WTC11 (cell line): ENCODE data around the gene CLHC1. TPM values are rescaled to one million over a fixed set of nuclear protein-coding genes. Genes with fewer than 3 reads are reported as not detected.

Experiments
- ATAC-seq: fragments of 200-7000 bp; cut with Tn5 transposase; 2 replicates; pipeline ENCODE4 v1.10.0; 2021; ENCODE audit warnings: mild to moderate bottlenecking, moderate library complexity
- CTCF ChIA-PET: fragments of 300-600 bp; sonication (Branson Sonifier 250); formaldehyde crosslinking; loops from one replicate; lab custom pipeline; 2021; ENCODE audit warnings: antibody characterized with exemption; lab: Charles Lee
- POLR2A ChIA-PET: fragments of 350-600 bp; sonication (Branson Sonifier 250); formaldehyde crosslinking; loops from one replicate; lab custom pipeline; 2021; ENCODE audit warnings: antibody characterized with exemption; lab: Charles Lee
- DNase-seq: peaks from one replicate; pipeline ENCODE4 v3.0.0; 2021; ENCODE audit warnings: low spot score
- H3K27ac Mint-ChIP-seq: 2 replicates; pipeline ENCODE4 v1.8.0; 2021; ENCODE audit warnings: mixed read lengths
- H3K27me3 Mint-ChIP-seq: 2 replicates; pipeline ENCODE4 v1.8.0; 2021; ENCODE audit warnings: low read depth, mild to moderate bottlenecking, moderate library complexity, mixed read lengths
- H3K36me3 Mint-ChIP-seq: 2 replicates; pipeline ENCODE4 v1.8.0; 2021; ENCODE audit warnings: mixed read lengths
- H3K4me1 Mint-ChIP-seq: 2 replicates; pipeline ENCODE4 v1.8.0; 2022; ENCODE audit warnings: mixed read lengths
- H3K4me3 Mint-ChIP-seq: 2 replicates; pipeline ENCODE4 v1.8.0; 2021; ENCODE audit warnings: mild to moderate bottlenecking, moderate library complexity, mixed read lengths
- H3K9me3 Mint-ChIP-seq: 2 replicates; pipeline ENCODE4 v1.8.0; 2021; ENCODE audit warnings: mixed read lengths
- ARID4B ChIP-seq: sonication (generic); formaldehyde crosslinking; IDR thresholded peaks from 2 replicates; pipeline ENCODE4 v1.8.0; 2023; ENCODE audit warnings: missing genetic modification reagents, mild to moderate bottlenecking, borderline replicate concordance
- E2F4 ChIP-seq: sonication (generic); formaldehyde crosslinking; IDR thresholded peaks from 2 replicates; pipeline ENCODE4 v1.8.1; 2022; ENCODE audit warnings: low read depth, mild to moderate bottlenecking, moderate library complexity, missing genetic modification reagents, borderline replicate concordance
- HMGXB4 ChIP-seq: sonication (generic); formaldehyde crosslinking; IDR thresholded peaks from 2 replicates; pipeline ENCODE4 v1.8.1; 2023; ENCODE audit warnings: mild to moderate bottlenecking, moderate library complexity, missing genetic modification reagents
- IRF2 ChIP-seq: sonication (generic); formaldehyde crosslinking; IDR thresholded peaks from 2 replicates; pipeline ENCODE4 v1.8.0; 2022; ENCODE audit warnings: low read depth, missing genetic modification reagents, borderline replicate concordance
- JAZF1 ChIP-seq: fragments of 250-450 bp; sonication (Bioruptor Pico); IDR thresholded peaks from 2 replicates; pipeline ENCODE4 v1.9.0; 2021; ENCODE audit warnings: moderate library complexity, mild to moderate bottlenecking, inconsistent platforms
- STAT6 ChIP-seq: sonication (generic); formaldehyde crosslinking; conservative IDR thresholded peaks from 2 replicates; pipeline ENCODE4 v1.8.1; 2023; ENCODE audit warnings: mild to moderate bottlenecking, low read depth, missing genetic modification reagents, moderate library complexity
- TEAD4 ChIP-seq: sonication (generic); formaldehyde crosslinking; IDR thresholded peaks from 2 replicates; pipeline ENCODE4 v1.8.0; 2022; ENCODE audit warnings: mild to moderate bottlenecking, missing genetic modification reagents
- USF1 ChIP-seq: sonication (generic); formaldehyde crosslinking; IDR thresholded peaks from 2 replicates; pipeline ENCODE4 v1.8.0; 2022; ENCODE audit warnings: mild to moderate bottlenecking, missing genetic modification reagents
- USF2 ChIP-seq: sonication (generic); formaldehyde crosslinking; IDR thresholded peaks from 2 replicates; pipeline ENCODE4 v1.8.1; 2023; ENCODE audit warnings: mild to moderate bottlenecking, missing genetic modification reagents, moderate library complexity
- ZNF121 ChIP-seq: sonication (generic); formaldehyde crosslinking; IDR thresholded peaks from 2 replicates; pipeline ENCODE4 v1.8.0; 2023; ENCODE audit warnings: missing genetic modification reagents
- ZNF317 ChIP-seq: sonication (generic); formaldehyde crosslinking; IDR thresholded peaks from 2 replicates; pipeline ENCODE4 v1.8.1; 2023; ENCODE audit warnings: low read depth, mild to moderate bottlenecking, moderate library complexity, missing genetic modification reagents, borderline replicate concordance
- ZNF396 ChIP-seq: fragments of 250-450 bp; sonication (Bioruptor Pico); IDR thresholded peaks from 2 replicates; pipeline ENCODE4 v1.8.0; 2021; ENCODE audit warnings: mild to moderate bottlenecking, moderate library complexity, borderline replicate concordance
- ZNF532 ChIP-seq: fragments of 250-450 bp; sonication (Bioruptor Pico); IDR thresholded peaks from 2 replicates; pipeline ENCODE4 v1.9.0; 2021; ENCODE audit warnings: mild to moderate bottlenecking, borderline replicate concordance
- total RNA-seq: library from RNA; stranded (reverse); gene quantifications from 3 replicates; pipeline ENCODE4 v1.2.3, GENCODE V29; 2021

Gene CLHC1
- total RNA-seq, 1 experiment from 2014 or later = 7.5 TPM

GRCh38 chr2:55138882-55139229 is 93.2 kb downstream of the CLHC1 start (continued):
- TF ChIP-seq ARID4B = no peak
- no peak for TF ChIP-seq HMGXB4 (CRISPR knock-in tag)
- no peak for TF ChIP-seq STAT6 (CRISPR knock-in tag)
- TF ChIP-seq USF1 (CRISPR knock-in tag) = no peak
- TF ChIP-seq ZNF532 (CRISPR knock-in tag) = no peak
- TF ChIP-seq ZNF396 (CRISPR knock-in tag) = no peak

- CTCF ChIA-PET = interaction anchor here (0.6 to 2.2 kb wide), 4 partner anchors 29 to 635 kb away, joined by 5 to 7 read pairs (median 6); partner anchors contain the start of gene RTN4
- no peaks in the 10 kb centered on the region for H3K36me3 Mint-ChIP-seq
These were observed 93.8 kb downstream of the CLHC1 start for GRCh38 chr2:55138014-55138881.

More at GRCh38 chr2:55138014-55138881, 93.8 kb downstream of the CLHC1 start:
- H3K9me3 Mint-ChIP-seq = no peaks in the 10 kb centered on the region
- ATAC-seq = no peak
- H3K4me1 Mint-ChIP-seq = peaks cover 56% of the 10 kb centered on the region
- H3K4me3 Mint-ChIP-seq = no peak overlapping the region
- POLR2A ChIA-PET = interaction anchor here (1.2 kb wide), 2 partner anchors 87 to 580 kb away, joined by 3 read pairs; no protein-coding TSS in a partner anchor
- H3K27ac Mint-ChIP-seq = no peak overlapping the region
- no peak for DNase-seq
- H3K27me3 Mint-ChIP-seq = no peaks in the 10 kb centered on the region
- no peak for TF ChIP-seq TEAD4 (CRISPR knock-in tag)
- no peak for TF ChIP-seq JAZF1 (CRISPR knock-in tag)
- no peak for TF ChIP-seq IRF2 (CRISPR knock-in tag)
- TF ChIP-seq ZNF121 (CRISPR knock-in tag) = no peak
- TF ChIP-seq E2F4 = no peak
- no peak for TF ChIP-seq ZNF317
- no peak for TF ChIP-seq USF2 (CRISPR knock-in tag)
